Endothelial cell of umbilical vein (primary cell): ENCODE data around the gene SMARCD2.

Experiments used
- CTCF ChIP-seq, 2 donors: IDR thresholded peaks; 1 replicate in 1 of 2; 2 replicates in 1 of 2; pipeline ENCODE4 v1.5.1; 2011; ENCODE audit warnings: low read length in 2 of 2, mild to moderate bottlenecking in 2 of 2, moderate library complexity in 2 of 2, control low read depth in 1 of 2, inconsistent platforms in 1 of 2, low read depth in 1 of 2; ENCODE audit not compliant: insufficient read depth in 1 of 2; ENCODE audit errors: extremely low read depth in 1 of 2
- EZH2 ChIP-seq: IDR thresholded peaks from 2 replicates; pipeline ENCODE4 v1.6.1; 2012; ENCODE audit warnings: borderline replicate concordance, low read depth, mild to moderate bottlenecking, moderate library complexity, low read length, inconsistent platforms; ENCODE audit not compliant: severe bottlenecking
- FOS ChIP-seq: IDR thresholded peaks from 2 replicates; pipeline ENCODE4 v1.6.1; 2011; ENCODE audit warnings: mild to moderate bottlenecking, low read length, moderate library complexity, borderline replicate concordance; ENCODE audit not compliant: insufficient read depth
- GATA2 ChIP-seq: IDR thresholded peaks from 2 replicates; pipeline ENCODE4 v1.7.0; 2011; ENCODE audit warnings: low read depth, mild to moderate bottlenecking, moderate library complexity, mixed read lengths, low read length; ENCODE audit not compliant: insufficient read length, insufficient read depth
- MYC ChIP-seq: IDR thresholded peaks from one replicate; pipeline ENCODE4 v1.6.1; 2011; ENCODE audit warnings: mild to moderate bottlenecking, low read depth, low read length
- POLR2A ChIP-seq: IDR thresholded peaks from 2 replicates; pipeline ENCODE4 v1.6.1; 2012; ENCODE audit warnings: low read depth, mild to moderate bottlenecking, control low read depth, low read length
- POLR2AphosphoS5 ChIP-seq: IDR thresholded peaks from 2 replicates; pipeline ENCODE4 v1.6.1; 2012; ENCODE audit warnings: low read depth, mild to moderate bottlenecking, control low read depth, low read length, moderate library complexity; ENCODE audit not compliant: insufficient read depth

DNA sequence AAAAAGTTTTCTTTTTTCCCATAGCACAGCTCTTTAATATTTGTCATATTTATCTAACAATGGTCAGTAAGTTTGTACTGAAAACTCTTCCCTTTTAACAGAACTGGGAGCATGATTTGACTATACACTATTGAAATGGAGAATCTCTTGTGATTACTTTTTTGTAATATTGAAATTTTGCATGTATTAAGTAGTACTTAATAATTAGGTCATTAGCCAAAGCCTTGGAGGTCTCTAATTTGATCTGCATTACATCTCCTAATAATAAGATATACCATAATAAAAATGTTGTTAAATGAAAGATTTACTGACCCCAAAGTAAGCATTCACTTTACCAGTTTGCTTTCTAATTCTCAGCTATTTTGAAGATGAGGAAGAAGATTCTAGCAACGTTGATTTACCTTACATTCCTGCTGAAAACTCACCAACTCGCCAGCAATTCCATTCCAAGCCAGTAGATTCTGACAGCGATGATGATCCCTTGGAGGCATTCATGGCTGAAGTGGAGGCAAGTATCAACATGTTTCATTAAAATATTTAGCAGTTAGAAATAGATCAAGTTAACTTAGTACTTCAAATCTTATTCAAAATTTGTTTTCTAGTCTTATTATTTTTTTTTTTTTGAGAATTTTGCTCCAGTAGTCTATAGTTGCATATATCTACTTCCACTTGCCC, 50.3 kb downstream of the SMARCD2 start:
- TF ChIP-seq GATA2 (no peak), CTCF (IDR thresholded peaks at IDR 0.05; ENCODE audit: extremely low read depth in 1 of 2, insufficient read depth in 1 of 2, low read depth in 1 of 2, low read length in 2 of 2) (no peak), EZH2 (no peak), POLR2A (no peak), MYC (no peak), POLR2AphosphoS5 (no peak), FOS (no peak)
